ENCODE results near the gene SI. TPM values are rescaled to one million over a fixed set of nuclear protein-coding genes. Genes with fewer than 3 reads are reported as not detected.
"Not testable (repeated sequence)": the region's sequence is repeated elsewhere in the genome, so short reads cannot be mapped to it uniquely, and the experiment has no call there.

The SI gene
- total RNA-seq, 2 donors from 2014 or later, result not detected

GRCh38 chr3:164962610-164963009, 115.7 kb downstream of the SI start:
- Histone ChIP-seq H3K4me1 (no peaks in the 10 kb centered on the region), H3K27me3 (no peaks in the 10 kb centered on the region), H3K36me3 (no peaks in the 10 kb centered on the region), H3K27ac (no peak overlapping the region), H3K9me3 (no peaks in the 10 kb centered on the region), H3K4me3 (no peak overlapping the region)
- no peak for DNase-seq (ENCODE audit: low spot score)
- no peak for TF ChIP-seq CTCF (IDR thresholded peaks at IDR 0.05)

- no peaks in the 10 kb centered on the region for H3K27me3 ChIP-seq
- no peak for TF ChIP-seq CTCF (IDR thresholded peaks at IDR 0.05)
- no peak overlapping the region for H3K4me3 ChIP-seq
- no peak overlapping the region for H3K27ac ChIP-seq
- H3K36me3 ChIP-seq, result no peaks in the 10 kb centered on the region
- no peaks in the 10 kb centered on the region for H3K9me3 ChIP-seq
- no peaks in the 10 kb centered on the region for H3K4me1 ChIP-seq
- DNase-seq (ENCODE audit: low spot score), result no peak
These were observed 125.3 kb downstream of the SI start for GRCh38 chr3:164952966-164953365.

GRCh38 chr3:164951403-164951802, 126.9 kb downstream of the SI start:
- H3K27me3 ChIP-seq; H3K4me3 ChIP-seq; H3K4me1 ChIP-seq; H3K27ac ChIP-seq; H3K36me3 ChIP-seq; H3K9me3 ChIP-seq; DNase-seq (ENCODE audit: low spot score): not testable (repeated sequence)

- H3K36me3 ChIP-seq, result no peaks in the 10 kb centered on the region
- H3K4me3 ChIP-seq, result no peak overlapping the region
- no peak for TF ChIP-seq CTCF (IDR thresholded peaks at IDR 0.05)
- no peaks in the 10 kb centered on the region for H3K27me3 ChIP-seq
- DNase-seq (ENCODE audit: low spot score), result no peak
- peaks cover 0 to 10% of the 10 kb centered on the region in 2 donors for H3K9me3 ChIP-seq
- H3K4me1 ChIP-seq, result no peaks in the 10 kb centered on the region
- no peak overlapping the region for H3K27ac ChIP-seq
These were observed 137.6 kb downstream of the SI start for GRCh38 chr3:164940745-164941144.

- DNase-seq (ENCODE audit: low spot score), result no peak
- no peaks in the 10 kb centered on the region for H3K36me3 ChIP-seq
- H3K27ac ChIP-seq, result no peak overlapping the region
- H3K27me3 ChIP-seq, result no peaks in the 10 kb centered on the region
- no peaks in the 10 kb centered on the region for H3K4me1 ChIP-seq
- no peaks in the 10 kb centered on the region for H3K9me3 ChIP-seq
- TF ChIP-seq CTCF (IDR thresholded peaks at IDR 0.05), result no peak
- H3K4me3 ChIP-seq, result no peak overlapping the region
These were observed 148.7 kb downstream of the SI start for GRCh38 chr3:164929642-164930041.

Other genes with a start within 250 kb of the SI start
- gene SLITRK3, start 117.9 kb upstream of the SI start, total RNA-seq, result 1 to 10 TPM in 1 of 2 donors, under 1 TPM in 1; 0.19 to 1.9 TPM

Data from right atrium auricular region (tissue), 2 donors.